Neuronal stem cell (in vitro differentiated cells): ENCODE data around the gene KRTAP21-3.

ENCODE experiments used
- DNase-seq: peaks from one replicate; pipeline ENCODE4 v3.0.0-alpha.2; 2013; ENCODE audit warnings: low spot score
- H2AFZ ChIP-seq: one replicate; pipeline ENCODE4 v1.6.1; 2013; ENCODE audit warnings: mild to moderate bottlenecking, low read length, inconsistent platforms
- H2AK5ac ChIP-seq: 2 replicates; pipeline ENCODE4 v1.6.1; 2013; ENCODE audit warnings: low read depth, mild to moderate bottlenecking, inconsistent platforms, low read length, moderate library complexity, mixed read lengths
- H2BK120ac ChIP-seq: 2 replicates; pipeline ENCODE4 v1.6.1; 2013; ENCODE audit warnings: low read depth, mild to moderate bottlenecking, inconsistent platforms, low read length, moderate library complexity, mixed read lengths
- H2BK12ac ChIP-seq: one replicate; pipeline ENCODE4 v1.6.1; 2013; ENCODE audit warnings: low read length, inconsistent platforms
- H2BK15ac ChIP-seq: 2 replicates; pipeline ENCODE4 v1.6.1; 2013; ENCODE audit warnings: mild to moderate bottlenecking, low read length, inconsistent platforms, mixed read lengths
- H2BK5ac ChIP-seq: one replicate; pipeline ENCODE4 v1.6.1; 2013; ENCODE audit warnings: inconsistent platforms, mild to moderate bottlenecking, low read length, moderate library complexity
- H3K14ac ChIP-seq: one replicate; pipeline ENCODE4 v1.6.1; 2013; ENCODE audit warnings: low read length, inconsistent platforms
- H3K18ac ChIP-seq: 2 replicates; pipeline ENCODE4 v1.6.1; 2013; ENCODE audit warnings: low read length, inconsistent platforms
- H3K23ac ChIP-seq: 2 replicates; pipeline ENCODE4 v1.6.1; 2013; ENCODE audit warnings: low read depth, mild to moderate bottlenecking, mixed read lengths, low read length, inconsistent platforms; ENCODE audit not compliant: poor library complexity
- H3K27ac ChIP-seq: replicated peaks from 3 replicates; pipeline ENCODE4 v1.5.1; 2013; ENCODE audit warnings: low read length, inconsistent platforms
- H3K27me3 ChIP-seq, 3 experiments: 2 replicates each; pipeline ENCODE4 v1.6.1; 2013; ENCODE audit warnings: low read length in 3 of 3, mild to moderate bottlenecking in 2 of 3, inconsistent platforms in 1 of 3, low read depth in 1 of 3, mixed read lengths in 1 of 3, moderate library complexity in 1 of 3; ENCODE audit not compliant: control insufficient read depth in 3 of 3, insufficient read depth in 3 of 3
- H3K36me3 ChIP-seq, 2 donors: replicated peaks in 1 of 2; 2 replicates each; pipeline ENCODE4 v1.6.1; 2013; ENCODE audit warnings: low read length in 2 of 2; ENCODE audit not compliant: control insufficient read depth in 2 of 2, insufficient read depth in 2 of 2
- H3K4ac ChIP-seq: 2 replicates; pipeline ENCODE4 v1.6.1; 2013; ENCODE audit warnings: inconsistent platforms, mild to moderate bottlenecking, low read length, moderate library complexity
- H3K4me1 ChIP-seq, 2 donors: 1 replicate in 1 of 2; 2 replicates in 1 of 2; pipeline ENCODE4 v1.6.1; 2013; ENCODE audit warnings: low read length in 2 of 2, low read depth in 1 of 2; ENCODE audit not compliant: control insufficient read depth in 2 of 2, insufficient read depth in 1 of 2
- H3K4me2 ChIP-seq: one replicate; pipeline ENCODE4 v1.6.1; 2013; ENCODE audit warnings: mild to moderate bottlenecking, low read length, inconsistent platforms; ENCODE audit not compliant: insufficient read depth, poor library complexity, severe bottlenecking
- H3K4me3 ChIP-seq, 2 donors: 2 replicates each; pipeline ENCODE4 v1.5.1; 2013; ENCODE audit warnings: low read length in 2 of 2, mild to moderate bottlenecking in 2 of 2, inconsistent platforms in 1 of 2, moderate library complexity in 1 of 2
- H3K79me1 ChIP-seq: one replicate; pipeline ENCODE4 v1.6.1; 2013; ENCODE audit warnings: low read depth, mild to moderate bottlenecking, inconsistent platforms, low read length, moderate library complexity
- H3K9ac ChIP-seq: one replicate; pipeline ENCODE4 v1.6.1; 2013; ENCODE audit warnings: mild to moderate bottlenecking, low read depth, low read length, inconsistent platforms; ENCODE audit not compliant: poor library complexity
- H3K9me3 ChIP-seq, 2 donors: replicated peaks in 1 of 2; 2 replicates each; pipeline versions ENCODE3 to v1.6.1; 2013; ENCODE audit warnings: low read length in 2 of 2, mild to moderate bottlenecking in 2 of 2, inconsistent platforms in 1 of 2, low read depth in 1 of 2, mixed read lengths in 1 of 2, moderate library complexity in 1 of 2; ENCODE audit not compliant: control insufficient read depth in 2 of 2, insufficient read depth in 1 of 2
- H4K8ac ChIP-seq: one replicate; pipeline ENCODE4 v1.6.1; 2013; ENCODE audit warnings: low read depth, mild to moderate bottlenecking, inconsistent platforms, low read length, moderate library complexity
- H4K91ac ChIP-seq: one replicate; pipeline ENCODE4 v1.6.1; 2013; ENCODE audit warnings: low read length, low read depth, mild to moderate bottlenecking, inconsistent platforms; ENCODE audit not compliant: poor library complexity
- WGBS, 2 donors: extraction: QIAGEN DNeasy Blood & Tissue Kit; methylation state at CpG; one replicate each; pipeline ENCODE4 v1.1.7; 2013; ENCODE audit warnings: missing lambda C conversion rate in 2 of 2, mixed read lengths in 1 of 2; ENCODE audit not compliant: insufficient read length in 2 of 2, insufficient replicate concordance in 1 of 2; ENCODE audit errors: extremely low coverage in 2 of 2; 5-methylcytosine and 5-hydroxymethylcytosine counted together

Gene KRTAP21-3

GRCh38 chr21:30713766-30714165, 4.8 kb downstream of the KRTAP21-3 start:
- H2BK15ac ChIP-seq = no peak overlapping the region
- H2BK120ac ChIP-seq = no peak overlapping the region
- H3K4ac ChIP-seq = no peak overlapping the region
- H3K4me1 ChIP-seq = no peaks in the 10 kb centered on the region
- H2AK5ac ChIP-seq = no peak overlapping the region
- H3K4me3 ChIP-seq = no peak overlapping the region
- no peaks in the 10 kb centered on the region for H3K27me3 ChIP-seq
- H3K27ac ChIP-seq = no peak overlapping the region
- no peak overlapping the region for H4K91ac ChIP-seq
- H3K9me3 ChIP-seq = peaks cover 0 to 1% of the 10 kb centered on the region in 2 donors
- H3K18ac ChIP-seq = no peak overlapping the region
- no peak overlapping the region for H2BK12ac ChIP-seq
- no peak overlapping the region for H3K14ac ChIP-seq
- no CpG with 5 or more reads among the region's 3 CpGs for WGBS, 2 donors
- no peak overlapping the region for H3K9ac ChIP-seq
- DNase-seq = no peak
- H2AFZ ChIP-seq = no peak overlapping the region
- no peak overlapping the region for H4K8ac ChIP-seq
- H2BK5ac ChIP-seq = no peak overlapping the region
- H3K36me3 ChIP-seq = no peaks in the 10 kb centered on the region
- no peaks in the 10 kb centered on the region for H3K79me1 ChIP-seq
- H3K4me2 ChIP-seq = no peak overlapping the region
- H3K23ac ChIP-seq = no peak overlapping the region

- Histone ChIP-seq H3K4me1 (no peaks in the 10 kb centered on the region), H3K27me3 (no peaks in the 10 kb centered on the region), H3K23ac (no peak overlapping the region), H3K79me1 (no peaks in the 10 kb centered on the region), H3K9me3 (peaks cover 0 to 1% of the 10 kb centered on the region in 2 donors), H2BK12ac (no peak overlapping the region), H3K14ac (no peak overlapping the region), H3K9ac (no peak overlapping the region), H3K36me3 (no peaks in the 10 kb centered on the region), H2AK5ac (no peak overlapping the region), H2BK120ac (no peak overlapping the region), H3K4me2 (no peak overlapping the region), H4K8ac (no peak overlapping the region), H2AFZ (no peak overlapping the region), H3K4me3 (no peak overlapping the region), H3K27ac (no peak overlapping the region), H2BK15ac (no peak overlapping the region), H2BK5ac (no peak overlapping the region), H4K91ac (no peak overlapping the region), H3K18ac (no peak overlapping the region), H3K4ac (no peak overlapping the region)
- no CpG with 5 or more reads among the region's 3 CpGs for WGBS, 2 donors
- DNase-seq = no peak
Measured at GRCh38 chr21:30710499-30710898, 8.1 kb downstream of the KRTAP21-3 start.

- no peak overlapping the region for H3K4me2 ChIP-seq
- H2AK5ac ChIP-seq = no peak overlapping the region
- no peak overlapping the region for H2AFZ ChIP-seq
- no peak overlapping the region for H2BK12ac ChIP-seq
- H3K23ac ChIP-seq = no peak overlapping the region
- no peaks in the 10 kb centered on the region for H3K9me3 ChIP-seq
- H3K36me3 ChIP-seq = no peaks in the 10 kb centered on the region
- H3K27ac ChIP-seq = no peak overlapping the region
- H3K79me1 ChIP-seq = no peaks in the 10 kb centered on the region
- H2BK5ac ChIP-seq = no peak overlapping the region
- no peak overlapping the region for H2BK120ac ChIP-seq
- no peak overlapping the region for H3K9ac ChIP-seq
- no peak overlapping the region for H3K4ac ChIP-seq
- H3K4me1 ChIP-seq = no peaks in the 10 kb centered on the region
- H3K18ac ChIP-seq = no peak overlapping the region
- DNase-seq = no peak
- H3K4me3 ChIP-seq = no peak overlapping the region
- H3K27me3 ChIP-seq = no peaks in the 10 kb centered on the region
- no peak overlapping the region for H3K14ac ChIP-seq
- no peak overlapping the region for H2BK15ac ChIP-seq
- H4K8ac ChIP-seq = no peak overlapping the region
- H4K91ac ChIP-seq = no peak overlapping the region
Measured at GRCh38 chr21:30707409-30707808, 11.2 kb downstream of the KRTAP21-3 start.

GRCh38 chr21:30695956-30696355, 22.6 kb downstream of the KRTAP21-3 start:
- Histone ChIP-seq H3K9me3 (no peaks in the 10 kb centered on the region), H3K79me1 (no peaks in the 10 kb centered on the region)

More at GRCh38 chr21:30695956-30696355, 22.6 kb downstream of the KRTAP21-3 start:
- Histone ChIP-seq H3K27me3 (no peaks in the 10 kb centered on the region), H2BK120ac (no peak overlapping the region), H3K14ac (no peak overlapping the region), H3K4me1 (no peaks in the 10 kb centered on the region), H2AK5ac (no peak overlapping the region), H2BK12ac (no peak overlapping the region), H3K23ac (no peak overlapping the region), H2BK15ac (no peak overlapping the region), H4K91ac (no peak overlapping the region), H2AFZ (no peak overlapping the region), H3K27ac (no peak overlapping the region), H3K4me3 (no peak overlapping the region), H3K4ac (no peak overlapping the region), H3K36me3 (no peaks in the 10 kb centered on the region), H3K18ac (no peak overlapping the region), H3K4me2 (no peak overlapping the region), H2BK5ac (no peak overlapping the region), H3K9ac (no peak overlapping the region), H4K8ac (no peak overlapping the region)
- no CpG with 5 or more reads among the region's 1 CpG for WGBS, 2 donors
- DNase-seq = no peak
